Measurements from ENCODE around the gene HNF4A.

DNA sequence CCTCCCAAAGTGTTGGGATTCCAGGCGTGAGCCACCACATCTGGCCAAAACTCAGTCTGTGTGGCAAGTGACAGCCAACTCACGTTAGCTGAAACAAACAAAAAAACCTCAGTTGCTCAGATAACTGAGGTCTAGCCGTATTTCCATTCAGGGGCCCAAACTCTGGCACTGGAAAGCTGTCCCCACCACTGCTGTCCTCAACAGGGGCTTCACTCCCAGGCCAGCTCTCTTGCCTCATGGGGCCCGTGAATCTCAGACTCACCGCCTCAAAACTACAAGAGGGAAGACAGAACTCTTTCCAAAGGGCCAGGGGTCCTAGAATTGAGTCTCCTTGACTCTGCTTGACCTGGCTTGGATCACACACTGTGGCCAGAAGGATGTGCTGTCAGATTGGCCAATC lies 127.6 kb downstream of the HNF4A start:
- TF ChIP-seq YY1 (IDR thresholded peaks at IDR 0.05; ENCODE audit: insufficient read depth, insufficient read length) (no peak), ZNF274 (IDR thresholded peaks at IDR 0.05; ENCODE audit: low read depth, low read length) (no peak), SUZ12 (IDR thresholded peaks at IDR 0.05; ENCODE audit: extremely low read depth, insufficient read depth, insufficient read length) (no peak)

All from NT2/D1 (cell line).